ENCODE data around the gene EIF1AD.
A peak's percentile ranks its signal among the peaks of the same experiment; 100 is the strongest.

EIF1AD gene

GRCh38 chr11:66020618-66021357 is 18.8 kb upstream of the EIF1AD start:
- no peak overlapping the region for H3K4me3 ChIP-seq (ENCODE audit: low read length)
- TF ChIP-seq, protein P1, sequence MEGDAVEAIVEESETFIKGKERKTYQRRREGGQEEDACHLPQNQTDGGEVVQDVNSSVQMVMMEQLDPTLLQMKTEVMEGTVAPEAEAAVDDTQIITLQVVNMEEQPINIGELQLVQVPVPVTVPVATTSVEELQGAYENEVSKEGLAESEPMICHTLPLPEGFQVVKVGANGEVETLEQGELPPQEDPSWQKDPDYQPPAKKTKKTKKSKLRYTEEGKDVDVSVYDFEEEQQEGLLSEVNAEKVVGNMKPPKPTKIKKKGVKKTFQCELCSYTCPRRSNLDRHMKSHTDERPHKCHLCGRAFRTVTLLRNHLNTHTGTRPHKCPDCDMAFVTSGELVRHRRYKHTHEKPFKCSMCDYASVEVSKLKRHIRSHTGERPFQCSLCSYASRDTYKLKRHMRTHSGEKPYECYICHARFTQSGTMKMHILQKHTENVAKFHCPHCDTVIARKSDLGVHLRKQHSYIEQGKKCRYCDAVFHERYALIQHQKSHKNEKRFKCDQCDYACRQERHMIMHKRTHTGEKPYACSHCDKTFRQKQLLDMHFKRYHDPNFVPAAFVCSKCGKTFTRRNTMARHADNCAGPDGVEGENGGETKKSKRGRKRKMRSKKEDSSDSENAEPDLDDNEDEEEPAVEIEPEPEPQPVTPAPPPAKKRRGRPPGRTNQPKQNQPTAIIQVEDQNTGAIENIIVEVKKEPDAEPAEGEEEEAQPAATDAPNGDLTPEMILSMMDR (IDR thresholded peaks at IDR 0.05; ENCODE audit: insufficient read depth, low read depth, low read length, missing control alignments) = no peak
- DNase-seq (ENCODE audit: low read depth) = peak; percentile 74

- no peak for DNase-seq (ENCODE audit: low read depth)
- TF ChIP-seq, protein P1 (IDR thresholded peaks at IDR 0.05; ENCODE audit: insufficient read depth, low read depth, low read length, missing control alignments) = no peak
- H3K4me3 ChIP-seq (ENCODE audit: low read length) = no peak overlapping the region
Measured at GRCh38 chr11:66020212-66020611, 18.3 kb upstream of the EIF1AD start.

DNA sequence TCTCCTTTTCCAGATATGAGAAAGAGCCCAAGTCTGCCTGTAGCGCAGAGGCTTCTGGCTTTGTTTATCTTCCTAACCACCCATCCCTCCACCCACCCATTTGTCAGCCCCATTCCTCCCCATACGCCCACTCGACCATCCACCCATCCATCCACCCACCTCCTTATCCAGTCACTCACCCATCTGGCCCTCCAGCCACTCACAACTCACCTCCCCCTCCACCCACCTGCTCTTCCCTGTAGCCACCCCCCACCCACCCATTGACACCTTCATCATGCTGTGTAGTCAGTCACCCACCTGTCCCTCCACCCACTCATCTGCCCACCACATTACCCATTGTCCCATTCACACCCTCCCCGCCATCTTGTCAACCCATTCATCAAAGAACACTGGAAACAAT is 15.4 kb upstream of the EIF1AD start:
- H3K4me3 ChIP-seq (ENCODE audit: low read length) = no peak overlapping the region
- TF ChIP-seq, protein P1 (IDR thresholded peaks at IDR 0.05; ENCODE audit: insufficient read depth, low read depth, low read length, missing control alignments) = no peak
- no peak for DNase-seq (ENCODE audit: low read depth)

- TF ChIP-seq, protein P1 (IDR thresholded peaks at IDR 0.05; ENCODE audit: insufficient read depth, low read depth, low read length, missing control alignments) = no peak
- no peak overlapping the region for H3K4me3 ChIP-seq (ENCODE audit: low read length)
- no peak for DNase-seq (ENCODE audit: low read depth)
Measured at GRCh38 chr11:66016793-66017177, 14.8 kb upstream of the EIF1AD start.

DNA sequence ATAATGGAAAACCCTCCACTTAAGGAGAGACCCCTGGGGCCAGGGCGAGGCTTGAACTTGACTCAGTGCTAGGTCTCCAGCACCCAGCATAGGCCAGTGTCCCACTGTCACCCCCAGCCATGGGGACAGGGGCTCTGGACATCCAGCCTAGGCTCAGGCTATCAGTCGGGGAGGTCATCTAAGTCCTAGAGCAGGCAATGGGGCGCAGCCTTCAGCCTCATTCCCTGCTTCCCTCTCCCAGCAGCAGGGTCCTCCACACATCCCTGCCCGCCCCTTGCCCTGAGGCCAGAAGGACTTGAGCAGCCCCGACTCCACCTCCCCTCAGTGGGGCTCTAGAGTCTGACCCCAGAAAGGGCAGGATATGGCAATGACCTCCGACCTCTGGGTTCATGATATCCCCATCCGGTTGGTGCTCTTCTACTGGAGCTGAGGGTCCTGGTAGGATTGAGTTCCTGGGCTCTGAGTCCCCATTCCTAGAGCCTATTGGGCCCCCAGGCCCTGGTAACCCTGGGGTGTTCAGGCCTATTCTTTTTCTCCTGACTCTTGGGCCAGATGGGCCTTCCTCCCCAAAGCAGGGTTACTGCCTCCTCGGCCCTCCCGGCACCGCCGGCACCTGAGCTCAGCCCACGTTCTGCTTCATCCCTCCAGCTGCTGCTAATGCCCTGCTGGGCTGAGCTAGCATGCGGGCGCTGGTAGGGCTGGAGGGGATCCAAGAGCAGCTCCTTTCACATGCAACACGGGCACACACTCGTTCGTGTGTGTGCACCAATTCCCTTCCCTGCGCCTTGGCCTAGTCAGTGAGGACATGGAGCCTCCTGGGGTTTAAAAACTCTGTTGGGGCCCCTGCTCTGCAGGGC is 14.2 kb upstream of the EIF1AD start:
- TF ChIP-seq, protein P1 (IDR thresholded peaks at IDR 0.05; ENCODE audit: insufficient read depth, low read depth, low read length, missing control alignments) = no peak
- DNase-seq (ENCODE audit: low read depth) = no peak
- H3K4me3 ChIP-seq (ENCODE audit: low read length) = no peak overlapping the region

DNA sequence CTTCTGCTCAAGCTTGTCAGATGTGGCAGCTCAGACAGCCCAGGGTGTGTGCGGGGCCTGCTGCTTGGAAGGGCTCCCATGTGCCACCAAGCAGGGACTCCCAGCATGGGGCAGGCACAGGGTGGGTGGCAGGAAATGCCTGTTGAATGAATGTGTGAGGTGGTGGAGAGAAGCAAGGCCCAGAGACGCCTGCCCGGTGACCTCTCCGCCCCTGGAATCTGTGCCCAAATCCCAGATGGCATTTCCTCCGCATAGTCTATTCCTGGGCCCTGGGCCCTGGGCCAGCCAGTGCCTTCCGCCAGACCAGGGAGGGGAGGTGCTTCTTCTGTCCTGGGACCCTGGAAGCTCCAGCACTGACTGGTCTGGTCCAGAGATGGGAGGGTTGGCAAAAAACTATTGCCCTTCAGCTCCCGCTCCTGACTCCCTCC is 13.5 kb upstream of the EIF1AD start:
- no peak for DNase-seq (ENCODE audit: low read depth)
- TF ChIP-seq, protein P1 (IDR thresholded peaks at IDR 0.05; ENCODE audit: insufficient read depth, low read depth, low read length, missing control alignments) = no peak
- no peak overlapping the region for H3K4me3 ChIP-seq (ENCODE audit: low read length)

All from epithelial cell of esophagus (primary cell).